ENCODE measurements around the gene ISYNA1. TPM values are rescaled to one million over a fixed set of nuclear protein-coding genes. Genes with fewer than 3 reads are reported as not detected.
A peak's percentile ranks its signal among the peaks of the same experiment; 100 is the strongest.

Gene ISYNA1
- total and polyA plus RNA-seq, 4 donors = 4.7 to 41.9 (median 10.1) TPM

DNA sequence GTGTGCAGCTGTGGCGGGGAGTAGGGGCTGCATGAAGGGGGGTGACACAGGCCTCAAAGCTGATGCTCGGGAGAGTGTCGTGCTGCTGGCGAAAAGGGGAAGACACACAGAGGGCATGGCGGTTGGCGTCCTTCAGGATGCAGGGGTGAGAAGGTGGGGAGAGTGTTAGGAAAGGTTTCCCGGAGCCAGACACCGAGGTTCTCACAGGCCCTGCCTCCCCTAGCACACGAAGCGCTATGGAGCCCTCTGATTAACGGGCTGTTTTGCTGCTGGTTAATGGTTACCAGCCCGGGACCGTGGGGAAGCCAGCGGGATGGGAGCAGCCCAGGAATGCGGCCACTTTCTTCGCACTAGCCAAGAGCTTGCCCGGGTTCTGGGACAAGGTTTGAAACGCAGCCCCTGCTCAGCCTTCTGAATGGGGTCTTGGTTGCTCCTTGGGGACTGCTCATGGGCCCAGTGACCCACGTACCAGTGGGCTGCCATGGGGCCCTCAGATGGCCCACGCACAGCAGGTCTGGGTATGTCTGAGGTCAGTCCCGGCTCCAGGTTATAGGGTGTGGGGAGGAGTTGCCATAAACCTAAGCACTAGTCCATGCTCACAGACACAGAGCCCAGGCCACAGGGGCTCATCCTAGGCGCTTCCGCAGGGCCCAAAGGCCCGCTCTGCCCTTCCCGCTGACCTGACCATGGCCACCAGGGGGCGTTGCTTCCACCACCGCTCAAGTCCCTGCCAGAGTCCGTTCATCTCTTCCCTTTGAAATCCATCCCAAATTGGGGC is 31.3 kb upstream of the ISYNA1 start:
- Histone ChIP-seq H3K36me3 (ENCODE audit: control insufficient read depth in 4 of 4, insufficient read depth in 3 of 4, low read depth in 1 of 4, low read length in 3 of 4) (peaks cover 0 to 4% (median 0%) of the 10 kb centered on the region in 4 donors), H3K27ac (ENCODE audit: low read depth in 1 of 2, low read length in 2 of 2) (peak overlapping the region; percentile 58 to 61), H3K9me3 (ENCODE audit: control insufficient read depth in 4 of 4, low read length in 3 of 4) (no peaks in the 10 kb centered on the region), H3K27me3 (ENCODE audit: control insufficient read depth in 4 of 4, insufficient read depth in 4 of 4, low read length in 3 of 4) (no peaks in the 10 kb centered on the region), H3K4me1 (ENCODE audit: control insufficient read depth in 4 of 4, insufficient read depth in 4 of 4, low read length in 3 of 4) (peaks cover 25 to 65% (median 51%) of the 10 kb centered on the region in 4 donors), H3K4me3 (ENCODE audit: low read depth in 1 of 3, low read length in 3 of 3) (no peak overlapping the region), H3K9ac (ENCODE audit: low read depth in 1 of 2, low read length in 2 of 2) (peak overlapping the region in 1 of 2 donors; percentile 27)
- TF ChIP-seq FOXA1 (IDR thresholded peaks at IDR 0.05) = no peak
- TF ChIP-seq, protein P1, sequence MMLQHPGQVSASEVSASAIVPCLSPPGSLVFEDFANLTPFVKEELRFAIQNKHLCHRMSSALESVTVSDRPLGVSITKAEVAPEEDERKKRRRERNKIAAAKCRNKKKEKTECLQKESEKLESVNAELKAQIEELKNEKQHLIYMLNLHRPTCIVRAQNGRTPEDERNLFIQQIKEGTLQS (IDR thresholded peaks at IDR 0.05) = no peak
- TF ChIP-seq TAF1 (conservative IDR thresholded peaks at IDR 0.05) = no peak
- TF ChIP-seq, protein P2, sequence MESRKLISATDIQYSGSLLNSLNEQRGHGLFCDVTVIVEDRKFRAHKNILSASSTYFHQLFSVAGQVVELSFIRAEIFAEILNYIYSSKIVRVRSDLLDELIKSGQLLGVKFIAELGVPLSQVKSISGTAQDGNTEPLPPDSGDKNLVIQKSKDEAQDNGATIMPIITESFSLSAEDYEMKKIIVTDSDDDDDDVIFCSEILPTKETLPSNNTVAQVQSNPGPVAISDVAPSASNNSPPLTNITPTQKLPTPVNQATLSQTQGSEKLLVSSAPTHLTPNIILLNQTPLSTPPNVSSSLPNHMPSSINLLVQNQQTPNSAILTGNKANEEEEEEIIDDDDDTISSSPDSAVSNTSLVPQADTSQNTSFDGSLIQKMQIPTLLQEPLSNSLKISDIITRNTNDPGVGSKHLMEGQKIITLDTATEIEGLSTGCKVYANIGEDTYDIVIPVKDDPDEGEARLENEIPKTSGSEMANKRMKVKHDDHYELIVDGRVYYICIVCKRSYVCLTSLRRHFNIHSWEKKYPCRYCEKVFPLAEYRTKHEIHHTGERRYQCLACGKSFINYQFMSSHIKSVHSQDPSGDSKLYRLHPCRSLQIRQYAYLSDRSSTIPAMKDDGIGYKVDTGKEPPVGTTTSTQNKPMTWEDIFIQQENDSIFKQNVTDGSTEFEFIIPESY (IDR thresholded peaks at IDR 0.05) = no peak
- no peak for TF ChIP-seq GABPA (IDR thresholded peaks at IDR 0.05 in 1 of 2, conservative IDR thresholded peaks at IDR 0.05 in 1 of 2)
- TF ChIP-seq, protein P3, sequence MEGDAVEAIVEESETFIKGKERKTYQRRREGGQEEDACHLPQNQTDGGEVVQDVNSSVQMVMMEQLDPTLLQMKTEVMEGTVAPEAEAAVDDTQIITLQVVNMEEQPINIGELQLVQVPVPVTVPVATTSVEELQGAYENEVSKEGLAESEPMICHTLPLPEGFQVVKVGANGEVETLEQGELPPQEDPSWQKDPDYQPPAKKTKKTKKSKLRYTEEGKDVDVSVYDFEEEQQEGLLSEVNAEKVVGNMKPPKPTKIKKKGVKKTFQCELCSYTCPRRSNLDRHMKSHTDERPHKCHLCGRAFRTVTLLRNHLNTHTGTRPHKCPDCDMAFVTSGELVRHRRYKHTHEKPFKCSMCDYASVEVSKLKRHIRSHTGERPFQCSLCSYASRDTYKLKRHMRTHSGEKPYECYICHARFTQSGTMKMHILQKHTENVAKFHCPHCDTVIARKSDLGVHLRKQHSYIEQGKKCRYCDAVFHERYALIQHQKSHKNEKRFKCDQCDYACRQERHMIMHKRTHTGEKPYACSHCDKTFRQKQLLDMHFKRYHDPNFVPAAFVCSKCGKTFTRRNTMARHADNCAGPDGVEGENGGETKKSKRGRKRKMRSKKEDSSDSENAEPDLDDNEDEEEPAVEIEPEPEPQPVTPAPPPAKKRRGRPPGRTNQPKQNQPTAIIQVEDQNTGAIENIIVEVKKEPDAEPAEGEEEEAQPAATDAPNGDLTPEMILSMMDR (IDR thresholded peaks at IDR 0.05; ENCODE audit: low read depth, low read length, missing input control) = peak; percentile 82
- TF ChIP-seq NR2F2 (IDR thresholded peaks at IDR 0.05) = no peak
- TF ChIP-seq, protein P4, sequence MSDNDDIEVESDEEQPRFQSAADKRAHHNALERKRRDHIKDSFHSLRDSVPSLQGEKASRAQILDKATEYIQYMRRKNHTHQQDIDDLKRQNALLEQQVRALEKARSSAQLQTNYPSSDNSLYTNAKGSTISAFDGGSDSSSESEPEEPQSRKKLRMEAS (IDR thresholded peaks at IDR 0.05) = no peak
- TF ChIP-seq RAD21 (IDR thresholded peaks at IDR 0.05) = peak; percentile 72 to 81
- TF ChIP-seq YY1 (IDR thresholded peaks at IDR 0.05) = peak; percentile 56
- TF ChIP-seq HNF4A (conservative IDR thresholded peaks at IDR 0.05) = peak in 1 of 2 donors; percentile 5
- no peak for TF ChIP-seq HNF4G (IDR thresholded peaks at IDR 0.05)
- no peak for TF ChIP-seq FOXA2 (IDR thresholded peaks at IDR 0.05)
- TF ChIP-seq, protein P5, sequence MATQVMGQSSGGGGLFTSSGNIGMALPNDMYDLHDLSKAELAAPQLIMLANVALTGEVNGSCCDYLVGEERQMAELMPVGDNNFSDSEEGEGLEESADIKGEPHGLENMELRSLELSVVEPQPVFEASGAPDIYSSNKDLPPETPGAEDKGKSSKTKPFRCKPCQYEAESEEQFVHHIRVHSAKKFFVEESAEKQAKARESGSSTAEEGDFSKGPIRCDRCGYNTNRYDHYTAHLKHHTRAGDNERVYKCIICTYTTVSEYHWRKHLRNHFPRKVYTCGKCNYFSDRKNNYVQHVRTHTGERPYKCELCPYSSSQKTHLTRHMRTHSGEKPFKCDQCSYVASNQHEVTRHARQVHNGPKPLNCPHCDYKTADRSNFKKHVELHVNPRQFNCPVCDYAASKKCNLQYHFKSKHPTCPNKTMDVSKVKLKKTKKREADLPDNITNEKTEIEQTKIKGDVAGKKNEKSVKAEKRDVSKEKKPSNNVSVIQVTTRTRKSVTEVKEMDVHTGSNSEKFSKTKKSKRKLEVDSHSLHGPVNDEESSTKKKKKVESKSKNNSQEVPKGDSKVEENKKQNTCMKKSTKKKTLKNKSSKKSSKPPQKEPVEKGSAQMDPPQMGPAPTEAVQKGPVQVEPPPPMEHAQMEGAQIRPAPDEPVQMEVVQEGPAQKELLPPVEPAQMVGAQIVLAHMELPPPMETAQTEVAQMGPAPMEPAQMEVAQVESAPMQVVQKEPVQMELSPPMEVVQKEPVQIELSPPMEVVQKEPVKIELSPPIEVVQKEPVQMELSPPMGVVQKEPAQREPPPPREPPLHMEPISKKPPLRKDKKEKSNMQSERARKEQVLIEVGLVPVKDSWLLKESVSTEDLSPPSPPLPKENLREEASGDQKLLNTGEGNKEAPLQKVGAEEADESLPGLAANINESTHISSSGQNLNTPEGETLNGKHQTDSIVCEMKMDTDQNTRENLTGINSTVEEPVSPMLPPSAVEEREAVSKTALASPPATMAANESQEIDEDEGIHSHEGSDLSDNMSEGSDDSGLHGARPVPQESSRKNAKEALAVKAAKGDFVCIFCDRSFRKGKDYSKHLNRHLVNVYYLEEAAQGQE (IDR thresholded peaks at IDR 0.05) = no peak
- no peak for TF ChIP-seq JUND (IDR thresholded peaks at IDR 0.05)
- TF ChIP-seq SP1 (IDR thresholded peaks at IDR 0.05) = peak; percentile 46
- TF ChIP-seq EGR1 (IDR thresholded peaks at IDR 0.05; ENCODE audit: low read depth in 2 of 2) = no peak
- TF ChIP-seq RXRA (IDR thresholded peaks at IDR 0.05) = peak in 1 of 2 donors; percentile 24
- peak; percentile 83 for DNase-seq (ENCODE audit: low spot score)
- 37% methylated on average over 28 of the region's 28 CpGs for WGBS

Measured in liver (tissue), 9 donors.